SW480 (cell line): Measurements from ENCODE around the gene FTO.

ENCODE experiments used
- DNase-seq: peaks from one replicate; pipeline ENCODE4 v3.0.0-alpha.2; 2016; ENCODE audit warnings: low spot score

Gene FTO

GRCh38 chr16:53937161-53937880 lies 233.4 kb downstream of the FTO start:
- DNase-seq: no peak

GRCh38 chr16:53944025-53944424 lies 240.1 kb downstream of the FTO start:
- DNase-seq: no peak

- peak; percentile 26 for DNase-seq
These were observed 242.0 kb downstream of the FTO start for GRCh38 chr16:53945996-53946395.

GRCh38 chr16:53946746-53947386 lies 242.9 kb downstream of the FTO start:
- no peak for DNase-seq

GRCh38 chr16:53947642-53948041 lies 243.7 kb downstream of the FTO start:
- no peak for DNase-seq

- DNase-seq: no peak
These were observed 244.4 kb downstream of the FTO start for GRCh38 chr16:53948326-53948725.

GRCh38 chr16:53948734-53949430 lies 244.9 kb downstream of the FTO start:
- DNase-seq: no peak

GRCh38 chr16:53949715-53950410 lies 245.9 kb downstream of the FTO start:
- no peak for DNase-seq

GRCh38 chr16:53950677-53951076 lies 246.7 kb downstream of the FTO start:
- DNase-seq: no peak

- peak; percentile 2 for DNase-seq
These were observed 248.6 kb downstream of the FTO start for GRCh38 chr16:53952215-53953208.

- no peak for DNase-seq
These were observed 249.4 kb downstream of the FTO start for GRCh38 chr16:53953336-53953735.

GRCh38 chr16:53955221-53955875 lies 251.4 kb downstream of the FTO start:
- no peak for DNase-seq

- no peak for DNase-seq
These were observed 254.5 kb downstream of the FTO start for GRCh38 chr16:53958341-53958880.

- no peak for DNase-seq
These were observed 256.3 kb downstream of the FTO start for GRCh38 chr16:53960050-53960812.

- no peak for DNase-seq
These were observed 257.1 kb downstream of the FTO start for GRCh38 chr16:53960954-53961616.

GRCh38 chr16:53962041-53962440 lies 258.1 kb downstream of the FTO start:
- no peak for DNase-seq

- no peak for DNase-seq
These were observed 260.3 kb downstream of the FTO start for GRCh38 chr16:53964145-53964790.

GRCh38 chr16:53966821-53967571 lies 263.0 kb downstream of the FTO start:
- no peak for DNase-seq
